ENCODE data around the gene OSBP2.

DNA sequence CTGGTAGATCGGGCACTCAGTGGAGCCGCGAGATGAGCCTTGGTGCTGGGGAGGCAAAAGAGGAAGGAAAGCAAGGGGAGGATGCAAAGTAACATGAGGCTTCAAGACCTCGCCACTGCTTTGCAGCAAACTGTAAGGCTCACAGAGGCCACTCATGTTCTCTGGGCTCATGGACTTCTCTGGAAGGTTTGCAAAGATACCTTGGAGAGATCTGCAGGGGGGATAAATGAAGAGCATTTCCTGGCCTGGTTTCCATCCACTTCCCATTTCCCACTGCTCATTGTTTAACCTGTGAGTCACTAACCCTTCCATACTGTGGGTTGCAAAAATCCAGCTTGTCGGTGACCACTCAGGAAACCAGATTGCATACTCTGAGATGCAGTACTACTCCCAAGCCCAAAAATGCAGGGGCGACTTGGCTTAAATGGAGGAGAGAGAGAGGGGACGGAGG lies 38.5 kb downstream of the OSBP2 start:
- no peak for TF ChIP-seq EZH2phosphoT487 (IDR thresholded peaks at IDR 0.05; ENCODE audit: unreplicated experiment)
- no peak for TF ChIP-seq CTCF (conservative IDR thresholded peaks at IDR 0.05; ENCODE audit: low read depth in 2 of 2)
- TF ChIP-seq CREB1 (CRISPR knock-in tag; IDR thresholded peaks at IDR 0.05; ENCODE audit: low read depth), result no peak
- TF ChIP-seq POLR2AphosphoS5 (IDR thresholded peaks at IDR 0.05; ENCODE audit: low read depth), result no peak
- TF ChIP-seq, protein P1, sequence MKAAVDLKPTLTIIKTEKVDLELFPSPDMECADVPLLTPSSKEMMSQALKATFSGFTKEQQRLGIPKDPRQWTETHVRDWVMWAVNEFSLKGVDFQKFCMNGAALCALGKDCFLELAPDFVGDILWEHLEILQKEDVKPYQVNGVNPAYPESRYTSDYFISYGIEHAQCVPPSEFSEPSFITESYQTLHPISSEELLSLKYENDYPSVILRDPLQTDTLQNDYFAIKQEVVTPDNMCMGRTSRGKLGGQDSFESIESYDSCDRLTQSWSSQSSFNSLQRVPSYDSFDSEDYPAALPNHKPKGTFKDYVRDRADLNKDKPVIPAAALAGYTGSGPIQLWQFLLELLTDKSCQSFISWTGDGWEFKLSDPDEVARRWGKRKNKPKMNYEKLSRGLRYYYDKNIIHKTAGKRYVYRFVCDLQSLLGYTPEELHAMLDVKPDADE (IDR thresholded peaks at IDR 0.05), result no peak
- no peak for TF ChIP-seq REST (IDR thresholded peaks at IDR 0.05; ENCODE audit: unreplicated experiment)
